WERI-Rb-1 (cell line): ENCODE data around the gene RBM10.

Source experiments
- DNase-seq: peaks from one replicate; pipeline ENCODE4 v3.0.0-alpha.2; 2020
- H3K27ac ChIP-seq: fragments of 250-450 bp; sonication (Bioruptor Pico); 2 replicates; pipeline ENCODE4 v1.5.1; 2020; ENCODE audit warnings: mild to moderate bottlenecking, moderate library complexity
- H3K27me3 ChIP-seq: fragments of 250-450 bp; sonication (Bioruptor Pico); 2 replicates; pipeline ENCODE4 v1.5.1; 2021; ENCODE audit warnings: mild to moderate bottlenecking, low read depth, moderate library complexity; ENCODE audit not compliant: insufficient read depth, severe bottlenecking
- H3K36me3 ChIP-seq: fragments of 250-450 bp; sonication (Bioruptor Pico); 2 replicates; pipeline ENCODE4 v1.5.1; 2020; ENCODE audit warnings: mild to moderate bottlenecking, moderate library complexity
- H3K4me3 ChIP-seq: 2 replicates; pipeline ENCODE4 v1.5.1; 2011; ENCODE audit warnings: low read depth, mild to moderate bottlenecking, control low read depth, low read length
- H3K9me3 ChIP-seq: fragments of 250-450 bp; sonication (Bioruptor Pico); 2 replicates; pipeline ENCODE4 v1.5.1; 2021; ENCODE audit warnings: mild to moderate bottlenecking, moderate library complexity; ENCODE audit not compliant: severe bottlenecking
- CTCF ChIP-seq: IDR thresholded peaks from 2 replicates; pipeline ENCODE4 v1.5.1; 2011; ENCODE audit warnings: low read depth, mild to moderate bottlenecking, control low read depth, inconsistent platforms, low read length

The RBM10 gene

GRCh38 chrX:47174376-47174775, 29.4 kb downstream of the RBM10 start:
- Histone ChIP-seq H3K4me3 (no peak overlapping the region), H3K27ac (no peak overlapping the region), H3K36me3 (peaks cover 33% of the 10 kb centered on the region), H3K27me3 (peaks cover 16% of the 10 kb centered on the region), H3K9me3 (no peaks in the 10 kb centered on the region)
- DNase-seq, result no peak
- TF ChIP-seq CTCF, result no peak

GRCh38 chrX:47174846-47175587, 30.0 kb downstream of the RBM10 start:
- H3K36me3 ChIP-seq, result peaks cover 30% of the 10 kb centered on the region
- DNase-seq, result no peak
- H3K27me3 ChIP-seq, result peaks cover 15% of the 10 kb centered on the region
- TF ChIP-seq CTCF, result no peak
- no peak overlapping the region for H3K27ac ChIP-seq
- H3K9me3 ChIP-seq, result no peaks in the 10 kb centered on the region
- H3K4me3 ChIP-seq, result no peak overlapping the region

- Histone ChIP-seq H3K27me3 (peaks cover 13% of the 10 kb centered on the region), H3K36me3 (peaks cover 28% of the 10 kb centered on the region), H3K9me3 (no peaks in the 10 kb centered on the region), H3K4me3 (no peak overlapping the region), H3K27ac (no peak overlapping the region)
- no peak for TF ChIP-seq CTCF
- DNase-seq, result no peak
Observed at GRCh38 chrX:47175588-47175980, 30.6 kb downstream of the RBM10 start.

GRCh38 chrX:47176101-47176740, 31.2 kb downstream of the RBM10 start:
- TF ChIP-seq CTCF, result no peak
- Histone ChIP-seq H3K4me3 (no peak overlapping the region), H3K27ac (no peak overlapping the region), H3K36me3 (peaks cover 30% of the 10 kb centered on the region), H3K27me3 (peaks cover 14% of the 10 kb centered on the region), H3K9me3 (no peaks in the 10 kb centered on the region)
- no peak for DNase-seq

- Histone ChIP-seq H3K27me3 (peaks cover 18% of the 10 kb centered on the region), H3K36me3 (peaks cover 35% of the 10 kb centered on the region), H3K4me3 (no peak overlapping the region), H3K9me3 (no peaks in the 10 kb centered on the region), H3K27ac (no peak overlapping the region)
- no peak for DNase-seq
- TF ChIP-seq CTCF, result no peak
Observed at GRCh38 chrX:47177079-47177478, 32.1 kb downstream of the RBM10 start.

DNA sequence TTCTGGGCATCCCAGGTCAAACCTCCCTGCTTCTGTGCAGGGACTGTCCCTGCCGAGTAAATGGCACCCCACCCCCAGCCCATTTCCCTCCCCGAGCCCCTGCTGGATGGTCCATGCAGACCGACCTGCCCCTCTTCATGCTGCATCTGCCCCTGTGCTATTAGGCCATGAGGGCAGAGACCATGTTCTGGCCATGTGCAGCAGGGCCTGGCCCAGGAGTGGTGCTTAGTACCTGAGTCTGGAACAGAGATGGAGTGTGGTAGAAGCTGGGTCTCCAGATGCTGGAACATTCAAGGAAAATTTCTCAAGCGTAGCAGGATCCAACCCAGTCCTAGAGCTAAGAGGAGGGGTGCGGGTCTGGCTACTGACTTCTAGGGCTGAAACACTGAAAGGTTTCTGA, 33.3 kb downstream of the RBM10 start:
- no peak for DNase-seq
- Histone ChIP-seq H3K27me3 (peaks cover 18% of the 10 kb centered on the region), H3K9me3 (no peaks in the 10 kb centered on the region), H3K36me3 (peaks cover 34% of the 10 kb centered on the region), H3K4me3 (no peak overlapping the region), H3K27ac (no peak overlapping the region)
- TF ChIP-seq CTCF, result no peak
